HEK293 (cell line): Measurements from ENCODE around the gene MAP3K6.

Experiments
- CTCF ChIA-PET: fragments of 350-600 bp; formaldehyde crosslinking; extraction: SDS; loops from one replicate; lab custom pipeline; 2021; ENCODE audit warnings: antibody characterized with exemption; lab: Yijun Ruan, JAX
- POLR2A ChIA-PET: fragments of 300-600 bp; formaldehyde crosslinking; extraction: SDS; loops from one replicate; lab custom pipeline; 2020; ENCODE audit warnings: antibody characterized with exemption, inconsistent platforms; lab: Yijun Ruan, JAX
- H3K27ac ChIP-seq: fragments of 200-500 bp; sonication (Bioruptor generic); 2 replicates; pipeline ENCODE4 v1.5.1; 2014; ENCODE audit warnings: low read depth, low read length, control low read depth, inconsistent platforms; ENCODE audit errors: extremely low read depth
- H3K36me3 ChIP-seq, 2 experiments: fragments of 200-500 bp in 1 of 2; sonication (Bioruptor generic) in 1 of 2; 1 replicate in 1 of 2; 2 replicates in 1 of 2; pipeline ENCODE4 v1.5.1; 2014 to 2017; ENCODE audit warnings: inconsistent platforms in 2 of 2, low read length in 2 of 2; ENCODE audit not compliant: control insufficient read depth in 2 of 2, insufficient read depth in 1 of 2
- H3K4me1 ChIP-seq: fragments of 200-500 bp; sonication (Bioruptor generic); 2 replicates; pipeline ENCODE4 v1.5.1; 2014; ENCODE audit warnings: mild to moderate bottlenecking, low read length, inconsistent platforms; ENCODE audit not compliant: control insufficient read depth, insufficient read depth
- H3K4me3 ChIP-seq: 2 replicates; pipeline ENCODE4 v1.5.1; 2011; ENCODE audit warnings: low read depth, mild to moderate bottlenecking, control low read depth, low read length, moderate library complexity
- H3K9me3 ChIP-seq: fragments of 200-500 bp; sonication (Bioruptor generic); 2 replicates; pipeline ENCODE4 v1.5.1; 2014; ENCODE audit warnings: low read depth, low read length, inconsistent platforms; ENCODE audit not compliant: control insufficient read depth, insufficient read depth
- BCL11B ChIP-seq: fragments of 450-650 bp; formaldehyde crosslinking; IDR thresholded peaks from 2 replicates; pipeline ENCODE4 v1.5.1; 2016; ENCODE audit warnings: low read depth, missing biosample characterization, missing genetic modification characterization
- EGR2 ChIP-seq: fragments of 450-650 bp; formaldehyde crosslinking; IDR thresholded peaks from 2 replicates; pipeline ENCODE4 v1.5.1; 2016; ENCODE audit warnings: low read depth, missing biosample characterization, missing genetic modification characterization
- HOXA7 ChIP-seq: sonication (generic); formaldehyde crosslinking; IDR thresholded peaks from 2 replicates; pipeline ENCODE4 v1.8.1; 2022; ENCODE audit warnings: missing genetic modification reagents, borderline replicate concordance
- KLF17 ChIP-seq: fragments of 450-650 bp; formaldehyde crosslinking; IDR thresholded peaks from 2 replicates; pipeline ENCODE4 v1.5.1; 2016; ENCODE audit warnings: missing biosample characterization, missing genetic modification characterization
- MZF1 ChIP-seq: fragments of 450-650 bp; formaldehyde crosslinking; IDR thresholded peaks from 2 replicates; pipeline ENCODE4 v1.5.1; 2017; ENCODE audit warnings: missing biosample characterization, missing genetic modification characterization, borderline replicate concordance
- SETDB1 ChIP-seq: IDR thresholded peaks from one replicate; pipeline ENCODE4 v1.6.1; 2017; ENCODE audit warnings: mild to moderate bottlenecking, low read length, moderate library complexity, mixed read lengths; ENCODE audit not compliant: insufficient read length
- ZBTB48 ChIP-seq: fragments of 450-650 bp; formaldehyde crosslinking; IDR thresholded peaks from 2 replicates; pipeline ENCODE4 v1.5.1; 2016; ENCODE audit warnings: missing biosample characterization, missing genetic modification characterization
- ZEB2 ChIP-seq: fragments of 450-650 bp; formaldehyde crosslinking; IDR thresholded peaks from 2 replicates; pipeline ENCODE4 v1.5.1; 2016; ENCODE audit warnings: missing biosample characterization, missing genetic modification characterization
- ZFHX2 ChIP-seq: fragments of 450-650 bp; formaldehyde crosslinking; conservative IDR thresholded peaks from 2 replicates; pipeline ENCODE4 v1.5.1; 2016; ENCODE audit warnings: missing biosample characterization, missing genetic modification characterization
- ZFP41 ChIP-seq: fragments of 450-650 bp; formaldehyde crosslinking; IDR thresholded peaks from 2 replicates; pipeline ENCODE4 v1.5.1; 2016; ENCODE audit warnings: missing biosample characterization, missing genetic modification characterization, borderline replicate concordance
- ZFP69B ChIP-seq: fragments of 450-650 bp; formaldehyde crosslinking; IDR thresholded peaks from 2 replicates; pipeline ENCODE4 v1.5.1; 2016; ENCODE audit warnings: missing biosample characterization, missing genetic modification characterization
- ZIC2 ChIP-seq: fragments of 450-650 bp; formaldehyde crosslinking; IDR thresholded peaks from 2 replicates; pipeline ENCODE4 v1.5.1; 2016; ENCODE audit warnings: missing biosample characterization, missing genetic modification characterization
- ZNF175 ChIP-seq: fragments of 450-650 bp; formaldehyde crosslinking; IDR thresholded peaks from 2 replicates; pipeline ENCODE4 v1.5.1; 2016; ENCODE audit warnings: missing biosample characterization, missing genetic modification characterization
- ZNF19 ChIP-seq: fragments of 450-650 bp; formaldehyde crosslinking; IDR thresholded peaks from 2 replicates; pipeline ENCODE4; 2016; ENCODE audit warnings: missing biosample characterization, missing genetic modification characterization, low read depth
- ZNF24 ChIP-seq: fragments of 450-650 bp; formaldehyde crosslinking; IDR thresholded peaks from 2 replicates; pipeline ENCODE4 v1.5.1; 2016; ENCODE audit warnings: missing biosample characterization, missing genetic modification characterization
- ZNF391 ChIP-seq: fragments of 450-650 bp; formaldehyde crosslinking; IDR thresholded peaks from 2 replicates; pipeline ENCODE4 v1.5.1; 2016; ENCODE audit warnings: low read depth, missing biosample characterization, missing genetic modification characterization, borderline replicate concordance
- ZNF624 ChIP-seq: fragments of 450-650 bp; formaldehyde crosslinking; IDR thresholded peaks from 2 replicates; pipeline ENCODE4 v1.5.1; 2017; ENCODE audit warnings: missing biosample characterization, missing genetic modification characterization
- ZNF626 ChIP-seq: fragments of 450-650 bp; sonication (Bioruptor Pico); formaldehyde crosslinking; IDR thresholded peaks from 2 replicates; pipeline ENCODE4 v1.5.1; 2018; ENCODE audit warnings: missing biosample characterization, missing genetic modification characterization, inconsistent platforms
- ZNF639 ChIP-seq: fragments of 450-650 bp; formaldehyde crosslinking; IDR thresholded peaks from 2 replicates; pipeline ENCODE4 v1.5.1; 2016; ENCODE audit warnings: missing biosample characterization, missing genetic modification characterization
- ZNF658 ChIP-seq: fragments of 450-650 bp; formaldehyde crosslinking; IDR thresholded peaks from 2 replicates; pipeline ENCODE4; 2016; ENCODE audit warnings: missing biosample characterization, missing genetic modification characterization
- ZNF768 ChIP-seq: fragments of 450-650 bp; formaldehyde crosslinking; IDR thresholded peaks from 2 replicates; pipeline ENCODE4 v1.5.1; 2018; ENCODE audit warnings: missing biosample characterization, mild to moderate bottlenecking, missing genetic modification characterization
- ZSCAN16 ChIP-seq: fragments of 450-650 bp; formaldehyde crosslinking; IDR thresholded peaks from 2 replicates; pipeline ENCODE4 v1.5.1; 2016; ENCODE audit warnings: missing biosample characterization, missing genetic modification characterization
- TF ChIP-seq, protein P1 (sequence below): fragments of 450-650 bp; formaldehyde crosslinking; IDR thresholded peaks from 2 replicates; pipeline ENCODE4 v1.5.1; 2016; ENCODE audit warnings: missing biosample characterization, missing genetic modification characterization
- TF ChIP-seq, protein P2 (sequence below): fragments of 450-650 bp; formaldehyde crosslinking; IDR thresholded peaks from 2 replicates; pipeline ENCODE4; 2016; ENCODE audit warnings: missing biosample characterization, missing genetic modification characterization
- TF ChIP-seq, protein P3 (sequence below): fragments of 450-650 bp; formaldehyde crosslinking; conservative IDR thresholded peaks from 2 replicates; pipeline ENCODE4 v1.5.1; 2016; ENCODE audit warnings: low read depth, missing biosample characterization, missing genetic modification characterization

The MAP3K6 gene

DNA sequence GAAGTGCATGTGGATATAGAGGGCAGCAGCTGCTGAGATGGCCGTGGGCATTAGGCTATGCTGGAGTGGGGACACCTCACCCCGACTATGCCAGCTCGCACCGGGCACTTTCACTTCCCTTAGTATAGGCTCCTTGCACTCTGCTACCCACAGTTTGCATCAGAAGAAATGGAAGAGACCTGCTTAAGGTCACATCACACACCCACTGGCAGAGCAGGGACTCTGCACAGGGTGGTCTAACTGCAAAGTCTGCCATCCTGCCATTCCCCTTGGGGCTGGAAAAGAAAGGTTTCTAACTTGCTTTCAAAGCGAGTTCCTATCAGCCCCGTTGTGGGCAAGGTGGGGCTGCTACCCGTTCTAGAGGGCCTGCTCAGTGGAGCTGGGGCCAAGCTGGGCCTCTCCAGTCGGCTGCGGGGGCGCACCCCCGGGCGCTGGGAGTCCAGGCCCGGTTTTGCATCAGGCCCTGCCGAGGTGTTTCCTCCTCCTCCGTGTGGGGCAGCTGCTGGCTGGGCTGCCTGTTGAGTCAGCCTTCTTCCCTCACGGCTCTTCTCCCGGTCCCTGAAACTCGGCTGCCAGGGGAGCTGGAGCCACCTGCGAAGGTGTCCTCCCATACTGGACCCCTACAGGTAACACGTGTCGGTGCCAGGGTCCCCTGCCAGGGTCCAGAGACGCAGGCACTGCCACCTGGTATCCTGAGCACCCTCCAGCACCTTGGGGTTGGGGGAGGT, 25.1 kb downstream of the MAP3K6 start, which contains the start of gene SYTL1 (continued):
- TF ChIP-seq ZBTB48 (tag by site-specific recombination) (peak; percentile 89), ZFP69B (peak; percentile 65; the same call in 1 of the 2 replicates), EGR2 (tag by site-specific recombination) (peak; percentile 95), KLF17 (tag by site-specific recombination) (peak; percentile 55), ZNF24 (tag by site-specific recombination) (peak; percentile 68), ZNF391 (tag by site-specific recombination) (peak; percentile 53; the same call in 1 of the 2 replicates), HOXA7 (no peak), ZNF624 (tag by site-specific recombination) (no peak), SETDB1 (no peak), ZNF175 (tag by site-specific recombination) (no peak), BCL11B (tag by site-specific recombination) (no peak), ZNF658 (no peak), ZFP41 (tag by site-specific recombination) (no peak), ZNF19 (tag by site-specific recombination) (no peak)
- TF ChIP-seq, protein P1, sequence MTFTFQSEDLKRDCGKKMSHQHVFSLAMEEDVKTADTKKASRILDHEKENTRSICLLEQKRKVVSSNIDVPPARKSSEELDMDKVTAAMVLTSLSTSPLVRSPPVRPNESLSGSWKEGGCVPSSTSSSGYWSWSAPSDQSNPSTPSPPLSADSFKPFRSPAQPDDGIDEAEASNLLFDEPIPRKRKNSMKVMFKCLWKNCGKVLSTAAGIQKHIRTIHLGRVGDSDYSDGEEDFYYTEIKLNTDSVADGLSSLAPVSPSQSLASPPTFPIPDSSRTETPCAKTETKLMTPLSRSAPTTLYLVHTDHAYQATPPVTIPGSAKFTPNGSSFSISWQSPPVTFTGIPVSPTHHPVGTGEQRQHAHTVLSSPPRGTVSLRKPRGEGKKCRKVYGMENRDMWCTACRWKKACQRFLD, result no peak

DNA sequence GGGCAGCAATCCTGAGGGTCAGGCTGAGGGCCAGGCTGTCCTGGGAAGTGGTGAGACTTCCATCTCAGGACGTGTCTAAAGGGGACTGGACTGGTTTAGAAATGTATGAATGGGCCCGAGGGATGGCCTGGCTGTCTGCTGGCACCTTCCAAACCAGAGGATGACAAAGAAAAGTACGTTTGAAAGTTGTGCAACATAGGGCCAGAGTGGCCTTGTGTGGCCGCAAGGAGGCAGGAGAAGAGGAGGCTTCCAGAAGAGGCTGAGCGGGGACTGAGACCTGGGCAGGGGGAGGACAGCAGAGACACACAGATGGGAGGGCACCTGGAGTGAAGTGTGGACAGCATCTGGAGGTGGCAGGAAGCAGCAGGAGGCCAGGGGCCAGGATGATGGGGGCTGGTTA, 27.5 kb downstream of the MAP3K6 start:
- ChIA-PET CTCF (interaction anchor here (0.7 to 4.6 kb wide), 5 partner anchors 19 to 62 kb away, joined by 3 to 27 read pairs (median 4); no protein-coding TSS in a partner anchor), POLR2A (interaction anchor here (1.6 to 2.7 kb wide), 2 partner anchors 10 to 28 kb away, joined by 5 to 7 read pairs; partner anchors contain the start of gene MAP3K6)
- H3K9me3 ChIP-seq, result no peaks in the 10 kb centered on the region
- peaks cover 3 to 31% of the 10 kb centered on the region in 2 experiments; a peak in 1 of 3 replicates for H3K36me3 ChIP-seq
- no peak overlapping the region for H3K27ac ChIP-seq
- no peak overlapping the region for H3K4me3 ChIP-seq
- H3K4me1 ChIP-seq, result peaks cover 3% of the 10 kb centered on the region; the same call in 1 of the 2 replicates
- TF ChIP-seq EGR2 (tag by site-specific recombination) (0 out of 2 replicates have a peak, but pooled peaks have one; percentile 43), ZBTB48 (tag by site-specific recombination) (no peak), ZFHX2 (tag by site-specific recombination) (peak; percentile 30; the same call in 1 of the 2 replicates), ZNF19 (tag by site-specific recombination) (no peak), ZEB2 (tag by site-specific recombination) (0 out of 2 replicates have a peak, but pooled peaks have one; percentile 14), ZIC2 (tag by site-specific recombination) (peak; percentile 38; the same call in 1 of the 2 replicates), ZNF768 (tag by site-specific recombination) (no peak), ZSCAN16 (tag by site-specific recombination) (no peak), MZF1 (tag by site-specific recombination) (no peak), ZNF639 (no peak), ZNF626 (tag by site-specific recombination) (no peak)
- TF ChIP-seq, protein P2, sequence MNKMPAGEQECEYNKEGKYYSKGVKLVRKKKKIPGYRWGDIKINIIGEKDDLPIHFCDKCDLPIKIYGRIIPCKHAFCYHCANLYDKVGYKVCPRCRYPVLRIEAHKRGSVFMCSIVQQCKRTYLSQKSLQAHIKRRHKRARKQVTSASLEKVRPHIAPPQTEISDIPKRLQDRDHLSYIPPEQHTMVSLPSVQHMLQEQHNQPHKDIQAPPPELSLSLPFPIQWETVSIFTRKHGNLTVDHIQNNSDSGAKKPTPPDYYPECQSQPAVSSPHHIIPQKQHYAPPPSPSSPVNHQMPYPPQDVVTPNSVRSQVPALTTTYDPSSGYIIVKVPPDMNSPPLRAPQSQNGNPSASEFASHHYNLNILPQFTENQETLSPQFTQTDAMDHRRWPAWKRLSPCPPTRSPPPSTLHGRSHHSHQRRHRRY, result no peak
- TF ChIP-seq, protein P3, sequence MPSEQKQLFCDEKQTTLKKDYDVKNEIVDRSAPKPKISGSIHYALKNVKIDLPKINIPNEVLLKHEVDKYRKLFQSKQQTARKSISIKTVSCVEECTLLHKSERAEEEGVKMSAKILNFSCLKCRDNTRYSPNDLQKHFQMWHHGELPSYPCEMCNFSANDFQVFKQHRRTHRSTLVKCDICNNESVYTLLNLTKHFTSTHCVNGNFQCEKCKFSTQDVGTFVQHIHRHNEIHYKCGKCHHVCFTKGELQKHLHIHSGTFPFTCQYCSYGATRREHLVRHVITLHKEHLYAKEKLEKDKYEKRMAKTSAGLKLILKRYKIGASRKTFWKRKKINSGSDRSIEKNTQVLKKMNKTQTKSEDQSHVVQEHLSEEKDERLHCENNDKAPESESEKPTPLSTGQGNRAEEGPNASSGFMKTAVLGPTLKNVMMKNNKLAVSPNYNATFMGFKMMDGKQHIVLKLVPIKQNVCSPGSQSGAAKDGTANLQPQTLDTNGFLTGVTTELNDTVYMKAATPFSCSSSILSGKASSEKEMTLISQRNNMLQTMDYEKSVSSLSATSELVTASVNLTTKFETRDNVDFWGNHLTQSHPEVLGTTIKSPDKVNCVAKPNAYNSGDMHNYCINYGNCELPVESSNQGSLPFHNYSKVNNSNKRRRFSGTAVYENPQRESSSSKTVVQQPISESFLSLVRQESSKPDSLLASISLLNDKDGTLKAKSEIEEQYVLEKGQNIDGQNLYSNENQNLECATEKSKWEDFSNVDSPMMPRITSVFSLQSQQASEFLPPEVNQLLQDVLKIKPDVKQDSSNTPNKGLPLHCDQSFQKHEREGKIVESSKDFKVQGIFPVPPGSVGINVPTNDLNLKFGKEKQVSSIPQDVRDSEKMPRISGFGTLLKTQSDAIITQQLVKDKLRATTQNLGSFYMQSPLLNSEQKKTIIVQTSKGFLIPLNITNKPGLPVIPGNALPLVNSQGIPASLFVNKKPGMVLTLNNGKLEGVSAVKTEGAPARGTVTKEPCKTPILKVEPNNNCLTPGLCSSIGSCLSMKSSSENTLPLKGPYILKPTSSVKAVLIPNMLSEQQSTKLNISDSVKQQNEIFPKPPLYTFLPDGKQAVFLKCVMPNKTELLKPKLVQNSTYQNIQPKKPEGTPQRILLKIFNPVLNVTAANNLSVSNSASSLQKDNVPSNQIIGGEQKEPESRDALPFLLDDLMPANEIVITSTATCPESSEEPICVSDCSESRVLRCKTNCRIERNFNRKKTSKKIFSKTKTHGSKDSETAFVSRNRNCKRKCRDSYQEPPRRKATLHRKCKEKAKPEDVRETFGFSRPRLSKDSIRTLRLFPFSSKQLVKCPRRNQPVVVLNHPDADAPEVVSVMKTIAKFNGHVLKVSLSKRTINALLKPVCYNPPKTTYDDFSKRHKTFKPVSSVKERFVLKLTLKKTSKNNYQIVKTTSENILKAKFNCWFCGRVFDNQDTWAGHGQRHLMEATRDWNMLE (tag by site-specific recombination), result no peak
